ENCODE results near the gene CYBC1. TPM values are rescaled to one million over a fixed set of nuclear protein-coding genes. Genes with fewer than 3 reads are reported as not detected.

The CYBC1 gene
- polyA plus RNA-seq, 1 experiment: 118 TPM

- no peak for DNase-seq (ENCODE audit: low read depth)
- POLR2A ChIA-PET: no interaction called here
- Histone ChIP-seq H3K4me3 (ENCODE audit: low read depth, low read length) (no peak overlapping the region), H3K27me3 (ENCODE audit: control insufficient read depth, insufficient read depth, low read length) (no peaks in the 10 kb centered on the region), H3K36me3 (ENCODE audit: control insufficient read depth, insufficient read depth, low read length) (peaks cover 4% of the 10 kb centered on the region)
- CTCF ChIA-PET: interaction anchor here (0.5 to 1.6 kb wide), 2 partner anchors 12 to 91 kb away, joined by 3 to 7 read pairs; no protein-coding TSS in a partner anchor
- TF ChIP-seq CTCF (IDR thresholded peaks at IDR 0.05; ENCODE audit: insufficient read depth, low read depth, low read length): no peak
Observed at GRCh38 chr17:82436601-82437324, 13.8 kb downstream of the CYBC1 start.

GRCh38 chr17:82435601-82436583 is 14.7 kb downstream of the CYBC1 start:
- Histone ChIP-seq H3K27me3 (ENCODE audit: control insufficient read depth, insufficient read depth, low read length) (no peaks in the 10 kb centered on the region), H3K4me3 (ENCODE audit: low read depth, low read length) (no peak overlapping the region), H3K36me3 (ENCODE audit: control insufficient read depth, insufficient read depth, low read length) (peaks cover 4% of the 10 kb centered on the region)
- DNase-seq (ENCODE audit: low read depth): no peak
- ChIA-PET POLR2A (no interaction called here), CTCF (interaction anchor here (1.4 to 1.6 kb wide), 2 partner anchors 11 to 85 kb away, joined by 4 to 7 read pairs; no protein-coding TSS in a partner anchor)
- no peak for TF ChIP-seq CTCF (IDR thresholded peaks at IDR 0.05; ENCODE audit: insufficient read depth, low read depth, low read length)

GRCh38 chr17:82435103-82435502 is 15.4 kb downstream of the CYBC1 start:
- no peak for TF ChIP-seq CTCF (IDR thresholded peaks at IDR 0.05; ENCODE audit: insufficient read depth, low read depth, low read length)
- Histone ChIP-seq H3K27me3 (ENCODE audit: control insufficient read depth, insufficient read depth, low read length) (no peaks in the 10 kb centered on the region), H3K4me3 (ENCODE audit: low read depth, low read length) (no peak overlapping the region), H3K36me3 (ENCODE audit: control insufficient read depth, insufficient read depth, low read length) (peaks cover 4% of the 10 kb centered on the region)
- ChIA-PET CTCF (interaction anchor here (1.4 to 1.6 kb wide), 2 partner anchors 10 to 84 kb away, joined by 4 to 7 read pairs; no protein-coding TSS in a partner anchor), POLR2A (interaction anchor here (0.7 kb wide), 1 partner anchor 59 kb away, joined by 3 read pairs; no protein-coding TSS in a partner anchor)
- DNase-seq (ENCODE audit: low read depth): no peak

GRCh38 chr17:82434216-82434565 is 16.4 kb downstream of the CYBC1 start:
- Histone ChIP-seq H3K4me3 (ENCODE audit: low read depth, low read length) (no peak overlapping the region), H3K36me3 (ENCODE audit: control insufficient read depth, insufficient read depth, low read length) (peaks cover 3% of the 10 kb centered on the region), H3K27me3 (ENCODE audit: control insufficient read depth, insufficient read depth, low read length) (no peaks in the 10 kb centered on the region)
- POLR2A ChIA-PET: no interaction called here
- CTCF ChIA-PET: interaction anchor here (0.7 kb wide), 1 partner anchor 78 kb away, joined by 4 read pairs; no protein-coding TSS in a partner anchor
- TF ChIP-seq CTCF (IDR thresholded peaks at IDR 0.05; ENCODE audit: insufficient read depth, low read depth, low read length): no peak
- DNase-seq (ENCODE audit: low read depth): no peak

All from BJ (cell line).